ENCODE results near the gene UQCC5.

DNA sequence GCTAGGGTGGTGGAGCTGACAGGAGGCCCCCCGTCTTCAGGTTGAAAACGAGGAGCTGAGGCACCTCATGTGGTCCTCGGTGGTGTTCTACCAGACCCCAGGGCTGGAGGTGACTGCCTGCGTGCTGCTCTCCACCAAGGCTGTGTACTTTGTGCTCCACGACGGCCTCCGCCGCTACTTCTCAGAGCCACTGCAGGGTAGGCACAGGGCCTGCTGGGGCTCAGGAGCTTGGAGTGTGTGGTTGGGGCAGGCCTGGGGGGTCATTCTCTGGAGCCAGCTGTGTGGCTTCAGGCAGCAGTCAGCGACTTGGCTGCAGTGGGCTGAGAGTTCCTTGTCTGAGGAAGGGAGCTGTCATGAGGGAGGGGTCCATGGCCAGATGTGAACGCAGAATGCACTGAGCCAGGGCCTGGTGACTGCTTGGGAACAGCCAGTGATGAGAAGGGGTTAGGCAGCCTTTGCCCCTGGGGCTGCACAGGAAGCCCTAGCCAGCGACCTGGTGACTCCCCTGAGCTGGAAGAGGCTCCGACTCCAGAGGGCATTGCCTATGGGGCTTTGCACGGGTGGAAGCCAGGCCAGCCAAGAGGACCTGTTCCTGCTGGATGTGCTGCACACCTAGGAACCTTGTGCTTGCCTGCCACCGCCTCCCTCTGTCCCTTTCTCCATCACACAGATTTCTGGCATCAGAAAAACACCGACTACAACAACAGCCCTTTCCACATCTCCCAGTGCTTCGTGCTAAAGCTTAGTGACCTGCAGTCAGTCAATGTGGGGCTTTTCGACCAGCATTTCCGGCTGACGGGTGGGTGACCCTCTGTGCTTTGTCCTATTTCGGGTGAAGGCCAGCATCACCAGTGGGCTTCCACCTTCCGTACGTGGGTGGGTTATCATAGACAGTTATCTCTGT, 46.1 kb upstream of the UQCC5 start:
- TF ChIP-seq, protein P1, sequence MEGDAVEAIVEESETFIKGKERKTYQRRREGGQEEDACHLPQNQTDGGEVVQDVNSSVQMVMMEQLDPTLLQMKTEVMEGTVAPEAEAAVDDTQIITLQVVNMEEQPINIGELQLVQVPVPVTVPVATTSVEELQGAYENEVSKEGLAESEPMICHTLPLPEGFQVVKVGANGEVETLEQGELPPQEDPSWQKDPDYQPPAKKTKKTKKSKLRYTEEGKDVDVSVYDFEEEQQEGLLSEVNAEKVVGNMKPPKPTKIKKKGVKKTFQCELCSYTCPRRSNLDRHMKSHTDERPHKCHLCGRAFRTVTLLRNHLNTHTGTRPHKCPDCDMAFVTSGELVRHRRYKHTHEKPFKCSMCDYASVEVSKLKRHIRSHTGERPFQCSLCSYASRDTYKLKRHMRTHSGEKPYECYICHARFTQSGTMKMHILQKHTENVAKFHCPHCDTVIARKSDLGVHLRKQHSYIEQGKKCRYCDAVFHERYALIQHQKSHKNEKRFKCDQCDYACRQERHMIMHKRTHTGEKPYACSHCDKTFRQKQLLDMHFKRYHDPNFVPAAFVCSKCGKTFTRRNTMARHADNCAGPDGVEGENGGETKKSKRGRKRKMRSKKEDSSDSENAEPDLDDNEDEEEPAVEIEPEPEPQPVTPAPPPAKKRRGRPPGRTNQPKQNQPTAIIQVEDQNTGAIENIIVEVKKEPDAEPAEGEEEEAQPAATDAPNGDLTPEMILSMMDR (conservative IDR thresholded peaks at IDR 0.05; ENCODE audit: low read depth, low read length) = no peak
- TF ChIP-seq EZH2 (IDR thresholded peaks at IDR 0.05; ENCODE audit: borderline replicate concordance, low read depth, low read length, poor library complexity, severe bottlenecking) = no peak

Data from A673 (cell line).